HG03575 (cell line): ENCODE data around the gene CHAT.

Experiments used
- ATAC-seq: cut with Tn5 transposase; IDR thresholded peaks from one replicate; pipeline ENCODE4 v1.9.1; 2021; ENCODE audit not compliant: unreplicated experiment, insufficient number of reproducible peaks, low FRiP score; ENCODE audit errors: extremely low read depth

Gene CHAT

GRCh38 chr10:49613882-49614241 is at the start of gene CHAT:
Gene CHAT (plus strand): TSS chr10:49614037. CDS start chr10:49614190, 153 bp downstream.
- no peak for ATAC-seq

GRCh38 chr10:49564461-49565009 is 49.3 kb upstream of the CHAT start:
- no peak for ATAC-seq

GRCh38 chr10:49567810-49568209 is 46.0 kb upstream of the CHAT start:
- ATAC-seq, result no peak

- ATAC-seq, result no peak
These were observed 45.6 kb upstream of the CHAT start for GRCh38 chr10:49568235-49568634.

GRCh38 chr10:49569031-49569631 is 44.7 kb upstream of the CHAT start:
- no peak for ATAC-seq

GRCh38 chr10:49571388-49571787 is 42.4 kb upstream of the CHAT start:
- no peak for ATAC-seq

GRCh38 chr10:49572594-49573114 is 41.2 kb upstream of the CHAT start:
- ATAC-seq, result no peak

- ATAC-seq, result no peak
These were observed 38.3 kb upstream of the CHAT start for GRCh38 chr10:49575489-49576072.

- ATAC-seq, result no peak
These were observed 36.5 kb upstream of the CHAT start for GRCh38 chr10:49577182-49577925.

- ATAC-seq, result no peak
These were observed 35.4 kb upstream of the CHAT start for GRCh38 chr10:49578392-49578791.

- no peak for ATAC-seq
These were observed 34.2 kb upstream of the CHAT start for GRCh38 chr10:49579621-49580020.

- ATAC-seq, result no peak
These were observed 28.4 kb upstream of the CHAT start for GRCh38 chr10:49585387-49585786.

GRCh38 chr10:49587981-49588380 is 25.9 kb upstream of the CHAT start:
- ATAC-seq, result no peak

GRCh38 chr10:49592726-49593563 is 20.9 kb upstream of the CHAT start:
- peak; percentile 71 for ATAC-seq

GRCh38 chr10:49593564-49593875 is 20.3 kb upstream of the CHAT start:
- no peak for ATAC-seq

GRCh38 chr10:49593998-49594397 is 19.8 kb upstream of the CHAT start:
- no peak for ATAC-seq

GRCh38 chr10:49594594-49594993 is 19.2 kb upstream of the CHAT start:
- ATAC-seq, result no peak

GRCh38 chr10:49595003-49595712 is 18.7 kb upstream of the CHAT start:
- no peak for ATAC-seq
